ENCODE results near the gene EIF5A. TPM values are rescaled to one million over a fixed set of nuclear protein-coding genes. Genes with fewer than 3 reads are reported as not detected.

Gene EIF5A
- polyA plus RNA-seq, 3 donors from 2014 or later = 235 to 814 (median 797) TPM

- Mint-ChIP-seq H3K27me3 (ENCODE audit: low read depth in 3 of 3) (peaks cover 8 to 24% (median 15%) of the 10 kb centered on the region in 3 donors), H3K36me3 (peaks cover 0 to 4% (median 0%) of the 10 kb centered on the region in 3 donors), H3K4me1 (peaks cover 21 to 26% of the 10 kb centered on the region in 2 donors), H3K27ac (no peak overlapping the region), H3K9me3 (no peaks in the 10 kb centered on the region), H3K4me3 (peak overlapping the region; percentile 57 to 65 (median 63))
- DNase-seq = no peak
Measured at GRCh38 chr17:7293159-7293558, 14.3 kb upstream of the EIF5A start.

GRCh38 chr17:7293816-7294613 lies 13.4 kb upstream of the EIF5A start:
- H3K27ac Mint-ChIP-seq = no peak overlapping the region

GRCh38 chr17:7294614-7295153 lies 12.7 kb upstream of the EIF5A start, which contains the start of gene YBX2:
TSS of gene YBX2 (minus strand) at chr17:7294639. CDS start at chr17:7294500, 139 bp downstream.
- H3K27me3 Mint-ChIP-seq (ENCODE audit: low read depth in 3 of 3) = peaks cover 8 to 22% (median 15%) of the 10 kb centered on the region in 3 donors

More at GRCh38 chr17:7293816-7294613, 13.4 kb upstream of the EIF5A start:
- Mint-ChIP-seq H3K9me3 (no peaks in the 10 kb centered on the region), H3K4me3 (peak overlapping the region; percentile 26 to 65 (median 57)), H3K36me3 (peaks cover 0 to 4% (median 0%) of the 10 kb centered on the region in 3 donors), H3K4me1 (peaks cover 21 to 26% of the 10 kb centered on the region in 2 donors), H3K27me3 (ENCODE audit: low read depth in 3 of 3) (peaks cover 8 to 23% (median 15%) of the 10 kb centered on the region in 3 donors)
- DNase-seq = no peak

GRCh38 chr17:7295230-7296180 lies 11.9 kb upstream of the EIF5A start:
- peaks cover 8 to 19% (median 15%) of the 10 kb centered on the region in 3 donors for H3K27me3 Mint-ChIP-seq (ENCODE audit: low read depth in 3 of 3)
- peaks cover 21 to 26% of the 10 kb centered on the region in 2 donors for H3K4me1 Mint-ChIP-seq
- H3K4me3 Mint-ChIP-seq = peak overlapping the region; percentile 77 to 88 (median 81)
- H3K9me3 Mint-ChIP-seq = no peaks in the 10 kb centered on the region
- H3K36me3 Mint-ChIP-seq = peaks cover 0 to 4% (median 0%) of the 10 kb centered on the region in 3 donors
- peak overlapping the region in 1 of 6 donors; percentile 20 for H3K27ac Mint-ChIP-seq
- DNase-seq = no peak

More at GRCh38 chr17:7294614-7295153, 12.7 kb upstream of the EIF5A start, which contains the start of gene YBX2:
- peaks cover 21 to 26% of the 10 kb centered on the region in 2 donors for H3K4me1 Mint-ChIP-seq
- peak; percentile 67 to 68 (median 68) for DNase-seq
- H3K27ac Mint-ChIP-seq = peak within 1 kb of the TSS in 1 of 6 donors; percentile 20
- H3K4me3 Mint-ChIP-seq = peak within 1 kb of the TSS; percentile 77 to 88 (median 81)
- H3K9me3 Mint-ChIP-seq = no peaks in the 10 kb centered on the region
- peaks cover 0 to 4% (median 0%) of the 10 kb centered on the region in 3 donors for H3K36me3 Mint-ChIP-seq

- Mint-ChIP-seq H3K4me1 (peaks cover 21 to 26% of the 10 kb centered on the region in 2 donors), H3K4me3 (peak overlapping the region; percentile 27 to 86 (median 59)), H3K27me3 (ENCODE audit: low read depth in 3 of 3) (peaks cover 8 to 19% (median 15%) of the 10 kb centered on the region in 3 donors), H3K27ac (peak overlapping the region in 1 of 6 donors; percentile 64), H3K36me3 (peaks cover 0 to 4% (median 0%) of the 10 kb centered on the region in 3 donors), H3K9me3 (no peaks in the 10 kb centered on the region)
- DNase-seq = peak; percentile 65 to 71 (median 69)
Measured at GRCh38 chr17:7296189-7296861, 11.1 kb upstream of the EIF5A start.

- Mint-ChIP-seq H3K4me3 (peak overlapping the region in 1 of 5 donors; percentile 41), H3K27ac (peak overlapping the region in 1 of 6 donors; percentile 14), H3K27me3 (ENCODE audit: low read depth in 3 of 3) (peaks cover 14 to 25% (median 17%) of the 10 kb centered on the region in 3 donors), H3K36me3 (peaks cover 0 to 6% (median 0%) of the 10 kb centered on the region in 3 donors), H3K4me1 (peaks cover 14% of the 10 kb centered on the region in 2 donors), H3K9me3 (peaks cover 0 to 2% (median 0%) of the 10 kb centered on the region in 6 donors)
- DNase-seq = no peak
Measured at GRCh38 chr17:7304179-7304578, 3.2 kb upstream of the EIF5A start.

- Mint-ChIP-seq H3K36me3 (peaks cover 17 to 34% (median 18%) of the 10 kb centered on the region in 3 donors), H3K27me3 (ENCODE audit: low read depth in 3 of 3) (peaks cover 22 to 31% (median 24%) of the 10 kb centered on the region in 3 donors), H3K9me3 (peaks cover 0 to 2% (median 0%) of the 10 kb centered on the region in 6 donors), H3K4me3 (peak overlapping the region; percentile 91 to 97 (median 93)), H3K27ac (peak overlapping the region; percentile 96 to 100 (median 99)), H3K4me1 (peaks cover 42 to 49% of the 10 kb centered on the region in 2 donors)
- peak in 2 of 3 donors; percentile 23 to 35 for DNase-seq
Measured at GRCh38 chr17:7307686-7308624, 527 bp downstream of the EIF5A start.

- H3K4me1 Mint-ChIP-seq = peaks cover 50 to 58% of the 10 kb centered on the region in 2 donors
- H3K27me3 Mint-ChIP-seq (ENCODE audit: low read depth in 3 of 3) = peaks cover 25 to 35% (median 27%) of the 10 kb centered on the region in 3 donors
- peaks cover 18 to 39% (median 19%) of the 10 kb centered on the region in 3 donors for H3K36me3 Mint-ChIP-seq
- H3K9me3 Mint-ChIP-seq = peaks cover 0 to 2% (median 0%) of the 10 kb centered on the region in 6 donors
- peak overlapping the region; percentile 95 to 100 (median 98) for H3K27ac Mint-ChIP-seq
- H3K4me3 Mint-ChIP-seq = peak overlapping the region; percentile 87 to 97 (median 93)
- DNase-seq = peak; percentile 88 to 91 (median 89)
Measured at GRCh38 chr17:7308625-7309433, 1.4 kb downstream of the EIF5A start.

- peaks cover 18 to 39% (median 21%) of the 10 kb centered on the region in 3 donors for H3K36me3 Mint-ChIP-seq
- peak overlapping the region; percentile 87 to 97 (median 93) for H3K4me3 Mint-ChIP-seq
- peaks cover 29 to 40% (median 32%) of the 10 kb centered on the region in 3 donors for H3K27me3 Mint-ChIP-seq (ENCODE audit: low read depth in 3 of 3)
- peaks cover 58 to 66% of the 10 kb centered on the region in 2 donors for H3K4me1 Mint-ChIP-seq
- DNase-seq = no peak
- H3K9me3 Mint-ChIP-seq = peaks cover 0 to 2% (median 0%) of the 10 kb centered on the region in 6 donors
- H3K27ac Mint-ChIP-seq = peak overlapping the region; percentile 95 to 100 (median 98)
Measured at GRCh38 chr17:7309628-7310027, 2.2 kb downstream of the EIF5A start.

- DNase-seq = no peak
- peaks cover 0 to 2% (median 0%) of the 10 kb centered on the region in 6 donors for H3K9me3 Mint-ChIP-seq
- H3K27ac Mint-ChIP-seq = peak overlapping the region; percentile 95 to 100 (median 98)
- peaks cover 68 to 77% of the 10 kb centered on the region in 2 donors for H3K4me1 Mint-ChIP-seq
- peaks cover 18 to 39% (median 21%) of the 10 kb centered on the region in 3 donors for H3K36me3 Mint-ChIP-seq
- peak overlapping the region in 1 of 5 donors; percentile 27 for H3K4me3 Mint-ChIP-seq
- peaks cover 33 to 42% (median 34%) of the 10 kb centered on the region in 3 donors for H3K27me3 Mint-ChIP-seq (ENCODE audit: low read depth in 3 of 3)
Measured at GRCh38 chr17:7311110-7311705, 3.8 kb downstream of the EIF5A start.
